HepG2 (cell line): ENCODE data around the gene PANK1. TPM values are rescaled to one million over a fixed set of nuclear protein-coding genes. Genes with fewer than 3 reads are reported as not detected.

Source experiments
- ARID5B ChIP-seq: IDR thresholded peaks from 2 replicates; pipeline ENCODE4 v1.4.0; 2020; ENCODE audit warnings: mild to moderate bottlenecking, missing genetic modification reagents
- CAMTA2 ChIP-seq: sonication (generic); formaldehyde crosslinking; IDR thresholded peaks from 2 replicates; pipeline ENCODE4 v1.4.0; 2020; ENCODE audit warnings: mild to moderate bottlenecking, missing genetic modification reagents, borderline replicate concordance
- MED1 ChIP-seq: sonication (generic); formaldehyde crosslinking; IDR thresholded peaks from 2 replicates; pipeline ENCODE4 v1.4.0; 2020; ENCODE audit warnings: missing genetic modification reagents
- MXD1 ChIP-seq: sonication (generic); formaldehyde crosslinking; IDR thresholded peaks from 2 replicates; pipeline ENCODE4 v1.4.0; 2020; ENCODE audit warnings: mild to moderate bottlenecking, missing genetic modification reagents
- MYNN ChIP-seq: sonication (generic); formaldehyde crosslinking; IDR thresholded peaks from 2 replicates; pipeline ENCODE4 v1.4.0; 2020; ENCODE audit warnings: mild to moderate bottlenecking, low read depth, missing genetic modification reagents
- RXRB ChIP-seq: IDR thresholded peaks from 2 replicates; pipeline ENCODE4 v1.6.1; 2016; ENCODE audit warnings: borderline replicate concordance, missing genetic modification reagents, missing compliant biosample characterization
- SP5 ChIP-seq: IDR thresholded peaks from 2 replicates; pipeline ENCODE4 v1.6.1; 2016; ENCODE audit warnings: low read depth, borderline replicate concordance
- TOPORS ChIP-seq: sonication (generic); formaldehyde crosslinking; IDR thresholded peaks from 2 replicates; pipeline ENCODE4 v1.8.0; 2023; ENCODE audit warnings: mild to moderate bottlenecking, missing genetic modification reagents
- ZFAT ChIP-seq: sonication (generic); formaldehyde crosslinking; conservative IDR thresholded peaks from 2 replicates; pipeline ENCODE4 v1.8.1; 2023; ENCODE audit warnings: missing genetic modification reagents, inconsistent platforms
- ZMYM4 ChIP-seq: sonication (generic); formaldehyde crosslinking; IDR thresholded peaks from 2 replicates; pipeline ENCODE4 v1.8.1; 2023; ENCODE audit warnings: mild to moderate bottlenecking, missing genetic modification reagents
- ZNF263 ChIP-seq: sonication (generic); formaldehyde crosslinking; IDR thresholded peaks from 2 replicates; pipeline ENCODE4 v1.4.0; 2020; ENCODE audit warnings: missing genetic modification reagents
- ZNF280D ChIP-seq: sonication (generic); formaldehyde crosslinking; IDR thresholded peaks from 2 replicates; pipeline ENCODE4 v1.5.1; 2020; ENCODE audit warnings: mild to moderate bottlenecking, missing genetic modification reagents
- ZNF891 ChIP-seq: sonication (generic); formaldehyde crosslinking; IDR thresholded peaks from 2 replicates; pipeline ENCODE4 v1.5.0; 2020; ENCODE audit warnings: mild to moderate bottlenecking, missing genetic modification reagents
- polyA plus RNA-seq, 8 experiments: library from polyadenylated mRNA; depleted of rRNA in 3 of 8; stranded (reverse) in 7 of 8; unstranded in 1 of 8; fragments of >200 nt; fragmentation: Illumina TruSeq in 4 of 8; extraction: Trizol in 4 of 8; gene quantifications; 2 replicates each; pipeline versions ENCODE4 v1.2.1 to v1.2.3, GENCODE V29; 2011 to 2016; ENCODE audit warnings: low read depth in 4 of 8, missing spikeins in 1 of 8, mixed read lengths in 1 of 8; ENCODE audit not compliant: insufficient read depth in 1 of 8
- total RNA-seq, 5 experiments: library from RNA; depleted of rRNA; stranded (reverse); fragments of >200 nt; fragmentation: Illumina TruSeq; extraction: Trizol; gene quantifications; 2 replicates each; pipeline ENCODE4 v1.2.3, GENCODE V29; 2016; ENCODE audit warnings: low read depth in 1 of 5
- TF ChIP-seq, protein P1 (sequence below): sonication (generic); formaldehyde crosslinking; IDR thresholded peaks from 2 replicates; pipeline ENCODE4 v1.5.1; 2020; ENCODE audit warnings: missing genetic modification reagents, mild to moderate bottlenecking, borderline replicate concordance
- TF ChIP-seq, protein P2 (sequence below): sonication (generic); formaldehyde crosslinking; IDR thresholded peaks from 2 replicates; pipeline ENCODE4 v1.8.0; 2022; ENCODE audit warnings: missing genetic modification reagents, mild to moderate bottlenecking, inconsistent platforms, borderline replicate concordance
- TF ChIP-seq, protein P3 (sequence below): sonication (generic); formaldehyde crosslinking; IDR thresholded peaks from 2 replicates; pipeline ENCODE4 v1.4.0; 2020; ENCODE audit warnings: mild to moderate bottlenecking, missing genetic modification reagents

The PANK1 gene
- total and polyA plus RNA-seq, 2 of the 13 experiments (the other 11 are each of a cell fraction or from before 2014, with no cell fraction given) = 18.2 to 33.3 TPM

- TF ChIP-seq, protein P1, sequence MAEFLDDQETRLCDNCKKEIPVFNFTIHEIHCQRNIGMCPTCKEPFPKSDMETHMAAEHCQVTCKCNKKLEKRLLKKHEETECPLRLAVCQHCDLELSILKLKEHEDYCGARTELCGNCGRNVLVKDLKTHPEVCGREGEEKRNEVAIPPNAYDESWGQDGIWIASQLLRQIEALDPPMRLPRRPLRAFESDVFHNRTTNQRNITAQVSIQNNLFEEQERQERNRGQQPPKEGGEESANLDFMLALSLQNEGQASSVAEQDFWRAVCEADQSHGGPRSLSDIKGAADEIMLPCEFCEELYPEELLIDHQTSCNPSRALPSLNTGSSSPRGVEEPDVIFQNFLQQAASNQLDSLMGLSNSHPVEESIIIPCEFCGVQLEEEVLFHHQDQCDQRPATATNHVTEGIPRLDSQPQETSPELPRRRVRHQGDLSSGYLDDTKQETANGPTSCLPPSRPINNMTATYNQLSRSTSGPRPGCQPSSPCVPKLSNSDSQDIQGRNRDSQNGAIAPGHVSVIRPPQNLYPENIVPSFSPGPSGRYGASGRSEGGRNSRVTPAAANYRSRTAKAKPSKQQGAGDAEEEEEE (CRISPR knock-in tag) = no peak
- TF ChIP-seq ZNF891 (CRISPR knock-in tag) (no peak), SP5 (CRISPR knock-in tag) (no peak), ARID5B (CRISPR knock-in tag) (0 out of 2 replicates have a peak, but pooled peaks have one; percentile 24), RXRB (CRISPR knock-in tag) (0 out of 2 replicates have a peak, but pooled peaks have one; percentile 33), ZNF280D (CRISPR knock-in tag) (peak; percentile 62; the same call in 1 of the 2 replicates), MYNN (CRISPR knock-in tag) (no peak), ZFAT (CRISPR knock-in tag) (no peak), CAMTA2 (CRISPR knock-in tag) (no peak), MXD1 (no peak), MED1 (no peak), TOPORS (peak; percentile 67; the same call in 1 of the 2 replicates), ZMYM4 (CRISPR knock-in tag) (peak; percentile 53), ZNF263 (CRISPR knock-in tag) (no peak)
- TF ChIP-seq, protein P2, sequence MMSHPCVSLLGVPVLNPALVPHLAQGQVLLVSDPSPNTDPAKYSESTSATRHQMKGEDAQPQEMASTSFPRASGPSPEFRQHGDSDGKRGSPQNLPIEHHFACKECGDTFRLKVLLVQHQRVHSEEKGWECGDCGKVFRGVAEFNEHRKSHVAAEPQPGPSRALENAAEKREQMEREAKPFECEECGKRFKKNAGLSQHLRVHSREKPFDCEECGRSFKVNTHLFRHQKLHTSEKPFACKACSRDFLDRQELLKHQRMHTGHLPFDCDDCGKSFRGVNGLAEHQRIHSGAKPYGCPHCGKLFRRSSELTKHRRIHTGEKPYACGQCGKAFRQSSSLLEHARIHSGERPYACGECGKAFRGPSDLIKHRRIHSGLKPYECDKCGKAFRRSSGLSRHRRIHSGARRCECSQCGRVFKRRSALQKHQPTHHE (CRISPR knock-in tag) = no peak
- TF ChIP-seq, protein P3, sequence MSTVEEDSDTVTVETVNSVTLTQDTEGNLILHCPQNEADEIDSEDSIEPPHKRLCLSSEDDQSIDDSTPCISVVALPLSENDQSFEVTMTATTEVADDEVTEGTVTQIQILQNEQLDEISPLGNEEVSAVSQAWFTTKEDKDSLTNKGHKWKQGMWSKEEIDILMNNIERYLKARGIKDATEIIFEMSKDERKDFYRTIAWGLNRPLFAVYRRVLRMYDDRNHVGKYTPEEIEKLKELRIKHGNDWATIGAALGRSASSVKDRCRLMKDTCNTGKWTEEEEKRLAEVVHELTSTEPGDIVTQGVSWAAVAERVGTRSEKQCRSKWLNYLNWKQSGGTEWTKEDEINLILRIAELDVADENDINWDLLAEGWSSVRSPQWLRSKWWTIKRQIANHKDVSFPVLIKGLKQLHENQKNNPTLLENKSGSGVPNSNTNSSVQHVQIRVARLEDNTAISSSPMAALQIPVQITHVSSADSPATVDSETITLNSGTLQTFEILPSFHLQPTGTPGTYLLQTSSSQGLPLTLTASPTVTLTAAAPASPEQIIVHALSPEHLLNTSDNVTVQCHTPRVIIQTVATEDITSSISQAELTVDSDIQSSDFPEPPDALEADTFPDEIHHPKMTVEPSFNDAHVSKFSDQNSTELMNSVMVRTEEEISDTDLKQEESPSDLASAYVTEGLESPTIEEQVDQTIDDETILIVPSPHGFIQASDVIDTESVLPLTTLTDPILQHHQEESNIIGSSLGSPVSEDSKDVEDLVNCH = no peak
These were observed 10.7 kb upstream of the PANK1 start (continued) for GRCh38 chr10:89655722-89656121.
